Kidney capillary endothelial cell (primary cell): ENCODE results near the gene DRC1.
A peak's percentile ranks its signal among the peaks of the same experiment; 100 is the strongest.

Experiments
- DNase-seq: peaks from one replicate; pipeline ENCODE4 v3.0.0-alpha.2; 2018; ENCODE audit warnings: low spot score

Gene DRC1

GRCh38 chr2:26399771-26400376 lies 1.8 kb upstream of the DRC1 start:
- no peak for DNase-seq

DNA sequence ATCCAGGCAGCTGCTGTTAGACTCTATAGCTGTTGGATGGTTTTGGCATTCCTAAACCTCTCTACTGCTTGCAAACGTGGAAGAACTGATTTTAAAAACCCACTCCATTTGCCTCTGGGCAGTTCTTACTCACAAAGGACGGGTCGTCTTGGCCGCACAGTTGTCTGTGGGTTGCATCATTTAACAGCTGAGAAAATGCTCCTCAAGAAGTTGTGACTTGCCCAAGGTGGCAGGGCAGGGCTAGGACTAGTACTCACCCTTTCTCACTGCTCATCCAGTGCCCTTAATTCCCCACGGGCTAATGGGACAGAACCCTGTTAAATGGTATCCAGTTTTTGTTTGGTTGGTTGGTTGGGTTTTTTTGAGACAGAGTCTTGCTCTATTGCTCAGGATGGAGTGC lies 997 bp upstream of the DRC1 start:
- no peak for DNase-seq

GRCh38 chr2:26407526-26407925 lies 5.8 kb downstream of the DRC1 start:
- DNase-seq = no peak

DNA sequence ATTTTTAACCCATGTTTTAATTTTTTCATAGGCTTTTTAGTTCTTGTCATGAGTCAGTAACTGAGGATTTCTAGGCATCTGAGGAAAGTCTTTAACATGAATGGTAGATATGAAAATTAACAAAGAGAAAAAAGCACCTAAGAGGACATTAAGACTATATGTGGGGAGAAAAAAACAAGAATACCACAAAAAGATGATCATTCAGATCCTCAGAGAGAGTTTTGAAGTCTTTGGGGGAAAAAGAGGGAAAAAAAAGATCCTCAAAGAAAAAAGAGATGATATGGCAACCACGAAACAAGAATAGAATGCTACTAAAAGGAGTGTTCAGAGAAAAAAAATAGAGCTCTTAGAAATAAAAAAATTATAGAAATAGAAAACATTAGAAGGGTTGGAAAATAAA lies 8.1 kb downstream of the DRC1 start:
- DNase-seq = no peak

GRCh38 chr2:26410764-26411243 lies 9.1 kb downstream of the DRC1 start:
- DNase-seq = no peak

GRCh38 chr2:26411419-26411818 lies 9.7 kb downstream of the DRC1 start:
- no peak for DNase-seq

DNA sequence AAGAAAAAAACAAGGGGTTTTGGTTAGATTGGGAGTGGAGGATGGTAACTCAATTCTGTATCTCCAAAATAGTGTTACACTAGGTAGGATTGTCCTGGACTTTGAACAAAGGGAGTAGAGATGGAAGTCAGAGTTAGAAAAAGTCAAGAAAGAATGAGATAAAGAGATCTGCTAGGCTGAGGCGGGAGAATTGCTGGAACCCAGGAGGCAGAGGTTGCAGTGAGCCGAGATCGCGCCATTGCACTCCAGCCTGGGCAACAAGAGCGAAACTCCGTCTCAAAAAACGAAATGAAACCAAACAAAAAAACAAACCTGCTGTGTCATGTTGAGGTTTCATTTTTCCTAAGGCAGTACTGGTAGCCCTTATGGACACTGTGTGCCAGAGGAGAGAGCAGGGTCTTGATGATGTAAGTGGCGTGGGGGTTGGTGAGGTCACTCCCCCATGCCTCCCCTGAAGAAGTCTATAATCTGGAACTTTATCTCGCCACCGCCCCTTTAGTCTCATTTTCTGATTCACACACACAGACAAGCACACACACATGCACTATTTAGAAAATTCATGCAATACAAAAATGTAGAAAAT lies 10.5 kb downstream of the DRC1 start:
- DNase-seq = no peak

DNA sequence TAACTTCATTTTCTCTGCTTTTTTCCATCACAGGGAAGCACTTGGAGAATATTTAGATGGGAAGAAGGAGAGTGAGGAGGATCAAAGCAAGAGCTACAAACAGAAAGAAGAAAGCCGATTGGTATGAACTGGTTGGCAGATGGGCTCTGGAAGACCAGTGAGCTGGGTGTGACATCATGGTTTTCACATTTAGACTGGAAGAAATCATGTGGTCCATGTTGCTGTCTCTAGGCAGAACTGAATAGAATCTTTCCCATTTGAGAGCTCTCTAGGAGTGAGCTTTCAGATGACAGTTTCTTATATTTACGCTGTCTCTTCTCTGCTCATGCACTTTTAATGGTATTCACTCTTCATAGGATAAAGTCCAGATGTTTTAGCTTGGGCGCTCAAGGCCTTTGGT lies 12.6 kb downstream of the DRC1 start:
- no peak for DNase-seq

GRCh38 chr2:26421961-26422360 lies 20.2 kb downstream of the DRC1 start:
- DNase-seq = no peak

DNA sequence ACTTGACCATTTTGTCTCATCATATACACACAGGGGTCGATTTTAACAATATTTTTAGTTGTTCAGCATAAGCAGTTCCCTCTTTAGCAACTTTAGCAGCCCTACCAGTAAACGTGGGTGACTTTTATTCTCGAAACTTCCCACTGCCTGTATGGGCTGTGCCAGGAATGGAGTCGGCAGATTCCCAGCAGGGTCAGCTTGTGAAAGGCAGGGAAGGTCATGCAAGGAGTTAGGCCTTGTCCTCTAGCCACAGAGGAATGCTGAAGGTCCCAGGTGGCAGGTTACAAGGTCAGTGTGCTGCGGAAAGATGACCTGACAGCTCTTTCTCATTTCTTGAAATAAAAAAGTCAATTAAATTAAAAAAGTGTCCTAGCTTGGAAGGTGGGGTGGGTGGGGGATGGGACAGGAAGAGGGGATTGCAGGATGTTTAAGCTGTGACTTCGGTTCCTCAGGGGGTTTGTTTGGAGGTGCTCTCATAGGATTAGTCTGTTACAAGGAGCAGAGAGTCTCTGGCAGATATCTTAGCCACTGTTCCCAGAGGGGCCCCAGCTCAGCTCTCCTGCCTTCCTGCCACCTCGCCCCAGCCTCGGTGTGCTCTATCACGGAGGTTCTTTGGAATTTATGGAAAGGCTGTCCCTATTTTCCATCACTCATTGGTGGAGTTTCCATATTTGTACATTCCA lies 21.4 kb downstream of the DRC1 start:
- no peak for DNase-seq

- DNase-seq = no peak
These were observed 22.0 kb downstream of the DRC1 start for GRCh38 chr2:26423750-26424149.

DNA sequence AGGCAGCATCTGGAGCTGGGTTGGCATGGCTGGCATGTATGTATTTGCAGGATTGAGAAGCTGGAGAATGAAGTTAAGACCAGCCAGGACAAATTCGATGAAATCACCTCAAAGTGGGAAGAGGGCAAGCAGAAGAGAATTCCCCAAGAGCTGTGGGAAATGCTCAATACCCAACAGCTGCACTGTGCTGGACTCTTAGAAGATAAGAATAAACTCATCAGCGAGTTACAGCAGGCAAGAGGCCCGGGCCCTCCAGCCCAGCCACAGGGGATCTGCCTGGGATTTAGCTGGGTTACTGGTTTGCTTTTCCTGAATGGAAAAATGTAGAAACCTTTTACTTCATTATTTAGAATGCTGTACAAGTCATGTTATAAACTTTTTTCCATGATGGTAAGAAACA lies 22.5 kb downstream of the DRC1 start:
- no peak for DNase-seq

DNA sequence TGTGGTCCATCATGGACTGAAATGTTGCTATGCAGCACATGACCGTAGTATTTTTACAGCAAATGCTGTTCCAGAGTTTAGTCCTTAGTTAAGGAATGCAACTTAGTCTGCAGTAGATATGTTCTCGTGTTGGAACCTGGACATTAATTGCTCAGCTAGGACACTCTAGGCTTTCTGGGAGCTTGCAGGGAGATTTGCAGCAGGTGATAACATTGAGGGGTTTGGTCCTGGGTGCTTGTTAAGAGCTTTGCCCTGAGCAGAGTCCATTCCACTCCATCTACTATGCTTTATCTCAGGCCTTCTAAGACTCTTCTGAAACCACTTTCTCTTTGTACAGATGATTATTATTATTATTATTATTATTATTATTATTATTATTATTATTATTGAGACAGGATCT lies 27.1 kb downstream of the DRC1 start:
- DNase-seq = no peak

- no peak for DNase-seq
These were observed 28.3 kb downstream of the DRC1 start for GRCh38 chr2:26429779-26430578.

DNA sequence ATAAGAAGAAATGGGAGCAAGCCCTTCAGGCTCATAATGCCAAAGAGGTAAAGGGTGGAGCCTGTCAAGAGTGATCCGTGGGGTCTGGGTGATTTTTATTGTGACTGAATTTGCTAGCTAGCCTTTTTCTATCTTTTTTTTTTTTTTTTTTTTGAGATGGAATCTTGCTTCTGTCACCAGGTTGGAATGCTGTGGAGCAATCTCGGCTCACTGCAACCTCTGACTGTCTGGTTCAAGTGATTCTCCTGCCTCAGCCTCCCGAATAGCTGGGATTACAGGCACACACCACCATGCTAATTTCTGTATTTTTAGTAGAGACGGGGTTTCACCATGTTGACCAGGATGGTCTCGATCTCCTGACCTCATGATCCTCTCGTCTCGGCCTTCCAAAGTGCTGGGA lies 29.1 kb downstream of the DRC1 start:
- DNase-seq = no peak

- no peak for DNase-seq
These were observed 30.6 kb downstream of the DRC1 start for GRCh38 chr2:26432363-26432762.

GRCh38 chr2:26432859-26433258 lies 31.1 kb downstream of the DRC1 start:
- no peak for DNase-seq

DNA sequence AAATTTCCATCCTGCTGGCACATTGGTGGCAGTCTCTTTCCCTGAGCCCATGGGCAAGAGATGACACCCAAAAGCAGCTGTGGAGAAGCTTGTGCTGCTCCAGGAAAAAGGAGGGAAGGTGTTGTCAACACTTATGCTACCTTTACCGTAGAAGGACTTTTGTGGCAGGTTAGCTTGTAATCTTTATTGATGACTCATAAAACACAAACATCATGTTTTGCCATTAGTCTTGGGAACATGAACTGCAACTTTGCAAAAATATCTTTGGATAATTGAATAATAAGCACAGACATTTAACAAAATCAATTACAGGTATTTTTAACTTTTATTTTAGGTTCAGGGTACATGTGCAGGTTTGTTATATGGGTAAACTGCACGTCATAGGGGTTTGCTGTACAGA lies 33.4 kb downstream of the DRC1 start:
- no peak for DNase-seq

DNA sequence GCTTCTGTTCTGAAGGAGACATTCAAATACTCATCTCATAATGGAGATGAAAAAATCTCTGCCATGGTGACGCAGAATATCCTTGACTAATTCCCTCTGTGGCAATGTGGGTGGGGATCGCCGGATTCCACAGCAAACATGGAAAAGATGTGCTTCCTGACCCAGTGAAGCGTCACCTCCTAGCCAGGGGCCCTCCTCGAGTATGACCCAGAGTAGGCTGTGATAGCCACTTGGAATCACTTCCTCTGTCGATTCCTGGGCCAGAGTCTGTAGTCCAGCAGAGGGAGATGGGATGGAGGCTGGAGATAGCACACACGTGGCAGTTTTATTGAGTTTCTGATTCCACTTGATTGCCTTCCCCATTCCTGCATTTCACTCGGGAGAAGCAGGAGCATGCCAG lies 36.8 kb downstream of the DRC1 start:
- DNase-seq = peak; percentile 27

- no peak for DNase-seq
These were observed 37.2 kb downstream of the DRC1 start for GRCh38 chr2:26438926-26439325.

- no peak for DNase-seq
These were observed 40.6 kb downstream of the DRC1 start for GRCh38 chr2:26442301-26442700.

GRCh38 chr2:26442707-26443106 lies 41.0 kb downstream of the DRC1 start:
- DNase-seq = no peak

- no peak for DNase-seq
These were observed 42.5 kb downstream of the DRC1 start for GRCh38 chr2:26444236-26444635.
